GM10266 (cell line): ENCODE data around the gene MAST1.

ENCODE experiments used
- DNase-seq: peaks from one replicate; pipeline ENCODE4 v3.0.0; 2012; ENCODE audit errors: extremely low spot score
- TF ChIP-seq, protein P1 (sequence below): IDR thresholded peaks from 2 replicates; pipeline ENCODE4 v1.5.1; 2012; ENCODE audit warnings: mild to moderate bottlenecking, low read depth; ENCODE audit not compliant: control insufficient read depth, insufficient read depth; ENCODE audit errors: missing control alignments

The MAST1 gene

DNA sequence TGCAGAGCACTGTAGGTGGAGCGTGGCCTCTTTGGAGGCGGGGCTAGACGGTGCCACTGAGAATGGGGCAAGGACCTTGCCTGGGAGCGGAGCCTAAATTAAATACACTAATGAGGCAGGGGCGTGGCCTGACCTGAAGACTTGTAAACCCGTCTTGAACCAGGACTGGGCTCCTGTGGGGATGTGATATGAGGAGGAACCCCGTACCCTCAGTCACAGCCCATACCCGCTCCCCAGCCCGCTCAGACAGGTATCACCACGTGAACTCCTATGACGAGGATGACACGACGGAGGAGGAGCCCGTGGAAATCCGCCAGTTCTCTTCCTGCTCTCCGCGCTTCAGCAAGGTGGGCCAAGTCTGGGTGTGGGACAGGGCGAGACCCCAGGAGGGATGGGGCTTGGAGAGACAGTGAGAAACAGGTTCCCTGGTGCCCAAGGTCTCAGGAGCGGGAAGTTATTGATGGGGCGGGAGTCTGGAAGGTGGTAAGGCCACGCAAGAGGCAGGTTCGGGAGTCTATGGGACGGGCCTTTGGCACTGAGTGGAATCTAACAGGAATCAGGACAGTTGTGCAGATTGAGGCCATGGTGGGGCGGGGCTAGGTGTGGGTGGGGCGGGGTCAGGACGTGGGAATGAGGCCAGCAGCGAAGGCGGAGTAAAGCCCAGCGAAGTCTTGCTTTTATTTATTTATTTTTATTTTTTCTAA, 28.3 kb downstream of the MAST1 start:
- no peak for DNase-seq
- TF ChIP-seq, protein P1, sequence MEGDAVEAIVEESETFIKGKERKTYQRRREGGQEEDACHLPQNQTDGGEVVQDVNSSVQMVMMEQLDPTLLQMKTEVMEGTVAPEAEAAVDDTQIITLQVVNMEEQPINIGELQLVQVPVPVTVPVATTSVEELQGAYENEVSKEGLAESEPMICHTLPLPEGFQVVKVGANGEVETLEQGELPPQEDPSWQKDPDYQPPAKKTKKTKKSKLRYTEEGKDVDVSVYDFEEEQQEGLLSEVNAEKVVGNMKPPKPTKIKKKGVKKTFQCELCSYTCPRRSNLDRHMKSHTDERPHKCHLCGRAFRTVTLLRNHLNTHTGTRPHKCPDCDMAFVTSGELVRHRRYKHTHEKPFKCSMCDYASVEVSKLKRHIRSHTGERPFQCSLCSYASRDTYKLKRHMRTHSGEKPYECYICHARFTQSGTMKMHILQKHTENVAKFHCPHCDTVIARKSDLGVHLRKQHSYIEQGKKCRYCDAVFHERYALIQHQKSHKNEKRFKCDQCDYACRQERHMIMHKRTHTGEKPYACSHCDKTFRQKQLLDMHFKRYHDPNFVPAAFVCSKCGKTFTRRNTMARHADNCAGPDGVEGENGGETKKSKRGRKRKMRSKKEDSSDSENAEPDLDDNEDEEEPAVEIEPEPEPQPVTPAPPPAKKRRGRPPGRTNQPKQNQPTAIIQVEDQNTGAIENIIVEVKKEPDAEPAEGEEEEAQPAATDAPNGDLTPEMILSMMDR, result no peak

DNA sequence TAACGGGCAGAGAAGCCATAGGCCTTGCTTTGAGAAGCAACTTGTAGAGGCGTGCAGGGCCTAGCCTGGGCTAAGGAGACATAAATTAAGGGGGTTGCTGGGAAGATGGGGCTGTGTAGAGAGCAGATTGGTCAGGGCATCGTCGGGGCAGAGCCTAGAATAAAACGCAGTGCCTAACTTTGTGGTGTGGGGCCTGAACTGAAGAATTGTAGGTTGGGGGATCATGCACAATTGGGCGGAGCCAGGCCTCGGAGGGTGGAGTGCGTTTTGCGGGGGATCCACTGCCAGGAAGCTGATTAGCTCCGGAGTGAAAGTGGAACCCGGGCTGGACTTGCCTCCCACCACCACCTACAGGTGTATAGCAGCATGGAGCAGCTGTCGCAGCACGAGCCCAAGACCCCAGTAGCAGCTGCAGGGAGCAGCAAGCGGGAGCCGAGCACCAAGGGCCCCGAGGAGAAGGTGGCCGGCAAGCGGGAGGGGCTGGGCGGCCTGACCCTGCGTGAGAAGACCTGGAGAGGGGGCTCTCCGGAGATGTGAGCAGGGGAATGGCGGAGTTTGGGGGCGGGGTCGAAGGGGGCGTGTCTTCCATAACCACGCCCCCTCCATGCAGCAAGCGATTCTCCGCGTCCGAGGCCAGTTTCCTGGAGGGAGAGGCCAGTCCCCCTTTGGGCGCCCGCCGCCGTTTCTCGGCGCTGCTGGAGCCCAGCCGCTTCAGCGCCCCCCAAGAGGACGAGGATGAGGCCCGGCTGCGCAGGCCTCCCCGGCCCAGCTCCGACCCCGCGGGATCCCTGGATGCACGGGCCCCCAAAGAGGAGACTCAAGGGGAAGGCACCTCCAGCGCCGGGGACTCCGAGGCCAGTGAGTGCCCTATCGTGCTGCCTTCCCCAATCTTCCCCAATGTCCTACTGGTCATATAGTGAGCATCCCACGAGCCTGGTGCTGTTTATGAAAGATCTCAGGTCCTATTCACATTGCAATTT, 29.1 kb downstream of the MAST1 start:
- TF ChIP-seq, protein P1, result peak; percentile 0
- DNase-seq, result peak; percentile 96

DNA sequence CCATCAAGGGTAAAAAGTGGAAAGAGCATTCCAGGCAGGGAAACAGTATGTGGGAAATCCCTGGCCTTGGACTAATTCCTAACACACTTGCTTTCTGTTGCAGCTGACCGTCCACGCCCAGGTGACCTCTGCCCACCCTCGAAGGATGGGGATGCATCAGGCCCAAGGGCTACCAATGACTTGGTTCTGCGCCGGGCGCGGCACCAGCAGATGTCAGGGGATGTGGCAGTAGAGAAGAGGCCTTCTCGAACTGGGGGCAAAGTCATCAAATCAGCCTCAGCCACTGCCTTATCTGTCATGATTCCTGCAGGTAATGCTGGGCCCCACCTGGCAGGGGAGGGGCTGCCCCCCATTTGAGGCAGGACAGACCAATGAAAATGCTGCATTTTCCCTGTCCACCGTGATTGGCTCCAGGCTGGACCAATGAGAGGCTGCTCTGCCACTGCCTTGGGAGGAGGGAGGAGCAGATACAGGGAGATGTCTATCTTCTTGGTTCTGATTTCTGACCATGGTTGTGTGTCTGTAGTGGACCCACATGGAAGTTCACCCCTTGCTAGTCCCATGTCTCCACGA, 30.3 kb downstream of the MAST1 start:
- TF ChIP-seq, protein P1, result no peak
- peak; percentile 72 for DNase-seq

DNA sequence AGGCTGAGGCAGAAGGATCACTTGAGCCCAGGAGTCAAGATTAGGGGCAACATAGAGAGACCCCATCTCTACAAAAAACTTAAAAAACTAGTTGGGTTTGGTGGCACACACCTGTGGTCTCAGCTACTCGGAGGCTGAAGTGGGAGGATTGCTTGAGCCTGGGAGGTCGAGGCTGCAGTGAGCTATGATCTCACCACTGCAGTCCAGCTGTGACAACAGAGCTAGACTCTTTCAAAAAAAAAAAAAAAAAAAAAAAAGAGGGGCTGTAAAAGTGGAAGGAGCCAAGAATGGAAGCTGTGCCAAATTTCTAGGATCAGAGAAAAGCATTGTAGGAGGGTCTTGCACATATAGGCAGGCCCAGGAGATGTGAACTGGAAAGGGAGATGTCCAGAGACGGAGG, 33.4 kb downstream of the MAST1 start:
- TF ChIP-seq, protein P1, result no peak
- no peak for DNase-seq

DNA sequence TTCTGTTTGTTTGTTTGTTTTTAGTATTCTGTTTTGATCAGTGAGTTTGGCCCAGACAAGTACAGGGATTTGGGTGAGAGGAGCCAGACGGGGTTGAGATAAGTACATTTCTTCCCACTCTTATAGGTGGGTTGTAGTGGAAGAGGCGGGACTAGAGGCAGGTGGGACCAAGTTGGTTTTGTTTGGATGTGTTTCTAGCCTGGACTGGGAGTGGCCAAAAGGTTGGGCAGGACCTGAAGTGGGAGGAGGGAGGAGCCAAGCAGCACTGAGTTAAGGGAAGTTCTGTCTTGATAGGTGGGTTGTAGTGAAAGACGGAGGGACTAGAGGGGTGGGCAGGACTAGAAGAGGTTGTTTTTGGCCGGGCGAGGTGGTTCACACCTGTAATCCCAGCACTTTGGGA, 33.9 kb downstream of the MAST1 start:
- TF ChIP-seq, protein P1, result no peak
- DNase-seq, result no peak

DNA sequence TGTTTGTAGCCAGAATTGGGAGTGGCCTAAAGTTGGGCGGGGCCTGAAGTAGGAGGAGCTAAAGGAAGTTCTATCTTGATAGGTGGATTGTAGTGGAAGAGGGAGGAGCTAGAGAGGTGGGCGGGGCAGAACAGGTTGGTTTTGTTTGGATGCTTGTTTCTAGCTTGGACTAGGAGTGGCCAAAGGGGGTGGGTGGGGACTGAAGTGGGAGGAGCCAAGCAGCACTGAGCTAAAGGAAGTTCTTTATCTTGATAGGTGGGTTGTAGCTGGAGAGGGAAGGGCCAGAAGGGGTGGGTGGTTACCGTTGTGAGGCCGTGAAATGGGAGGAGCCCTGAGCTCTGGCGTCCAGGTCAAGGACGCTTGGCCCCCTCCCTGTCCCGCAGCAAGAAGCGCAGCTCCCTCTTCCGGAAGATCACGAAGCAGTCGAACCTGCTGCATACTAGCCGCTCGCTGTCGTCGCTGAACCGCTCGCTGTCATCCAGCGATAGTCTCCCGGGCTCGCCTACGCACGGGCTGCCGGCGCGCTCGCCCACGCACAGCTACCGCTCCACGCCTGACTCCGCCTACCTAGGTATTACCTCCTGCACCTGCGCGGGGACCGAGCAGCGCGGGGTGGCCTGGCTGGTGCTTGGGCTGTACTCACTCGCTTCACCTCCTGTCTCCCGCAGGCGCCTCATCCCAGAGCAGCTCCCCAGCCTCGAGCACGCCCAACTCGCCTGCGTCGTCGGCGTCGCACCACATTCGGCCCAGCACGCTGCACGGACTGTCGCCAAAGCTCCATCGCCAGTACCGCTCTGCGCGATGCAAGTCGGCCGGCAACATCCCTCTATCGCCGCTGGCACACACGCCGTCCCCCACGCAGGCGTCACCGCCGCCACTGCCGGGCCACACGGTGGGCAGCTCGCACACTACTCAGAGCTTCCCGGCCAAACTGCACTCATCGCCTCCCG, 34.9 kb downstream of the MAST1 start:
- TF ChIP-seq, protein P1, result no peak
- DNase-seq, result no peak
